ENCODE results near the gene PARD3B. TPM values are rescaled to one million over a fixed set of nuclear protein-coding genes. Genes with fewer than 3 reads are reported as not detected.

Gene PARD3B
- total RNA-seq, 1 experiment from 2014 or later, result 6.4 TPM

DNA sequence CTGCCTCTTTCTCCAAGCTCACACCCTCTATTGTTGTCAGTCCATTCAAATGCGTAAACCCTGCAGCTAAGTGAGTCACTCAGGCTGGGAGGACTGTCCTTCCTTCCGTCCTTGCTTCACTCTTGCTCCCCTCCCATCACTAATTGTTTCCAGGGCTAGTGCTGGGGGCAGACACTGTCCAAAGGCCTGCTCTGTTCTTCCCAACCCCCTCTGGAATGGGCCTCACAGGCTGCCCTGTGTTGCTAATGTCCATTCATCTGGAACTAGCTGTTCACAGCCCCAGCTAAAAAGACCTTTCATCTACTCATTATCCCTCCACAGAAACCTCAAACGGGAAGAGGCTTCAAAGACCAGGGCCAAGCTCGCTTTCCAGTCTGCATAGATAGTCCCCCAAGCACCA is 1105.2 kb downstream of the PARD3B start:
- Histone ChIP-seq H2AFZ (ENCODE audit: low read length) (no peak overlapping the region), H2BK12ac (ENCODE audit: insufficient read length, low read depth, low read length) (no peak overlapping the region), H3K23ac (ENCODE audit: insufficient read length, low read depth, low read length) (no peak overlapping the region), H3K4ac (ENCODE audit: low read depth, low read length) (no peak overlapping the region), H4K20me1 (ENCODE audit: control insufficient read depth, insufficient read depth, insufficient read length) (no peaks in the 10 kb centered on the region), H2BK120ac (ENCODE audit: low read depth, low read length, poor library complexity, severe bottlenecking) (no peak overlapping the region), H3K18ac (ENCODE audit: insufficient read length, low read depth, low read length) (no peak overlapping the region), H3K9ac (ENCODE audit: extremely low read depth, insufficient read length, low read length) (no peak overlapping the region), H2BK15ac (ENCODE audit: low read depth, low read length) (no peak overlapping the region), H2BK20ac (ENCODE audit: low read depth, low read length, poor library complexity, severe bottlenecking) (no peak overlapping the region), H3K14ac (ENCODE audit: insufficient read depth, low read length) (no peak overlapping the region; the same call in 1 of the 2 replicates), H3K27me3 (ENCODE audit: insufficient read depth, low read length) (no peaks in the 10 kb centered on the region), H2BK5ac (ENCODE audit: insufficient read length, low read length) (no peak overlapping the region), H3K4me1 (ENCODE audit: insufficient read depth, low read length) (peaks cover 9% of the 10 kb centered on the region), H3K79me2 (ENCODE audit: insufficient read depth, low read length) (no peaks in the 10 kb centered on the region), H3K9me3 (ENCODE audit: control insufficient read depth, low read depth, low read length) (no peaks in the 10 kb centered on the region), H3K79me1 (ENCODE audit: insufficient read depth, low read depth, low read length, poor library complexity, severe bottlenecking) (no peaks in the 10 kb centered on the region), H2AK5ac (ENCODE audit: insufficient read length, low read length) (no peak overlapping the region), H4K8ac (replicated peaks; ENCODE audit: insufficient read length, low read depth, low read length) (no peak overlapping the region), H4K5ac (ENCODE audit: insufficient read length, low read depth, low read length) (no peak overlapping the region), H3K56ac (ENCODE audit: insufficient read length, low read depth, low read length) (no peak overlapping the region), H3T11ph (ENCODE audit: low read length) (no peak overlapping the region), H3K4me2 (ENCODE audit: insufficient read depth, insufficient read length, low read length) (no peak overlapping the region), H3K23me2 (ENCODE audit: insufficient read length, low read depth, low read length, poor library complexity, severe bottlenecking) (no peaks in the 10 kb centered on the region), H3K27ac (ENCODE audit: insufficient read length, low read depth, low read length) (no peak overlapping the region), H4K91ac (ENCODE audit: insufficient read length, low read depth, low read length) (no peak overlapping the region)
- peak; percentile 64 for DNase-seq
- H3K27me3 Mint-ChIP-seq (ENCODE audit: low read depth), result peaks cover 4% of the 10 kb centered on the region; the same call in 1 of the 2 replicates
- peak overlapping the region in 2 of 3 experiments; percentile 50 to 77; a peak in 4 of 7 replicates for H3K27ac Mint-ChIP-seq
- TF ChIP-seq, protein P1, sequence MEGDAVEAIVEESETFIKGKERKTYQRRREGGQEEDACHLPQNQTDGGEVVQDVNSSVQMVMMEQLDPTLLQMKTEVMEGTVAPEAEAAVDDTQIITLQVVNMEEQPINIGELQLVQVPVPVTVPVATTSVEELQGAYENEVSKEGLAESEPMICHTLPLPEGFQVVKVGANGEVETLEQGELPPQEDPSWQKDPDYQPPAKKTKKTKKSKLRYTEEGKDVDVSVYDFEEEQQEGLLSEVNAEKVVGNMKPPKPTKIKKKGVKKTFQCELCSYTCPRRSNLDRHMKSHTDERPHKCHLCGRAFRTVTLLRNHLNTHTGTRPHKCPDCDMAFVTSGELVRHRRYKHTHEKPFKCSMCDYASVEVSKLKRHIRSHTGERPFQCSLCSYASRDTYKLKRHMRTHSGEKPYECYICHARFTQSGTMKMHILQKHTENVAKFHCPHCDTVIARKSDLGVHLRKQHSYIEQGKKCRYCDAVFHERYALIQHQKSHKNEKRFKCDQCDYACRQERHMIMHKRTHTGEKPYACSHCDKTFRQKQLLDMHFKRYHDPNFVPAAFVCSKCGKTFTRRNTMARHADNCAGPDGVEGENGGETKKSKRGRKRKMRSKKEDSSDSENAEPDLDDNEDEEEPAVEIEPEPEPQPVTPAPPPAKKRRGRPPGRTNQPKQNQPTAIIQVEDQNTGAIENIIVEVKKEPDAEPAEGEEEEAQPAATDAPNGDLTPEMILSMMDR (conservative IDR thresholded peaks at IDR 0.05), result no peak
- H3K4me1 Mint-ChIP-seq, result peaks cover 38 to 40% of the 10 kb centered on the region in 2 experiments
- peaks cover 0 to 3% (median 3%) of the 10 kb centered on the region in 3 experiments; a peak in 2 of 7 replicates for H3K36me3 Mint-ChIP-seq (ENCODE audit: insufficient read depth in 1 of 3, low read depth in 3 of 3)
- peak overlapping the region in 1 of 2 experiments; percentile 25; a peak in 1 of 5 replicates for H3K4me3 Mint-ChIP-seq
- H3K9me3 Mint-ChIP-seq, result no peaks in the 10 kb centered on the region
- WGBS (ENCODE audit: extremely low coverage, insufficient read length, low lambda C conversion rate), result no CpG with 5 or more reads among the region's 4 CpGs

Measured in H9 (cell line).